GM19468 (cell line): ENCODE data around the gene MON1B.
"Not testable (repeated sequence)": the region's sequence is repeated elsewhere in the genome, so short reads cannot be mapped to it uniquely, and the experiment has no call there.

ENCODE experiments used
- ATAC-seq: cut with Tn5 transposase; IDR thresholded peaks from one replicate; pipeline ENCODE4 v1.9.1; 2021; ENCODE audit warnings: mild to moderate bottlenecking, moderate library complexity, moderate number of reproducible peaks; ENCODE audit not compliant: unreplicated experiment; ENCODE audit errors: extremely low read depth

MON1B gene

GRCh38 chr16:77234611-77235010 lies 43.6 kb downstream of the MON1B start:
- ATAC-seq: no peak

GRCh38 chr16:77236063-77236511 lies 45.1 kb downstream of the MON1B start:
- ATAC-seq: peak; percentile 87

- ATAC-seq: no peak
Observed at GRCh38 chr16:77238593-77238992, 47.6 kb downstream of the MON1B start.

GRCh38 chr16:77242471-77242870 lies 51.5 kb downstream of the MON1B start:
- ATAC-seq: not testable (repeated sequence)

- no peak for ATAC-seq
Observed at GRCh38 chr16:77246150-77246549, 55.2 kb downstream of the MON1B start.

- no peak for ATAC-seq
Observed at GRCh38 chr16:77250400-77250799, 59.4 kb downstream of the MON1B start.
